CD4-positive, alpha-beta T cell (primary cell): ENCODE results near the gene PCCA. TPM values are rescaled to one million over a fixed set of nuclear protein-coding genes. Genes with fewer than 3 reads are reported as not detected.

Source experiments
- ATAC-seq: fragments of 200-7000 bp; cut with Tn5 transposase; one replicate; pipeline ENCODE4 v1.10.0; 2022; ENCODE audit warnings: mild to moderate bottlenecking; ENCODE audit not compliant: poor library complexity
- CTCF ChIA-PET: fragments of 350-600 bp; sonication (Branson Sonifier 250); formaldehyde crosslinking; loops from one replicate; lab custom pipeline; 2021; ENCODE audit warnings: antibody characterized with exemption, inconsistent platforms; lab: Charles Lee
- POLR2A ChIA-PET: fragments of 350-600 bp; sonication (Branson Sonifier 250); formaldehyde crosslinking; loops from one replicate; lab custom pipeline; 2021; ENCODE audit warnings: antibody characterized with exemption, inconsistent platforms; lab: Charles Lee
- DNase-seq, 14 experiments: peaks; one replicate each; pipeline ENCODE4 v3.0.0-alpha.2; 2013 to 2020; ENCODE audit warnings: mixed read lengths in 2 of 14
- H3K27ac ChIP-seq, 2 donors: one replicate each; pipeline versions ENCODE4 v1.5.1 to v1.7.0; 2013; ENCODE audit warnings: low read length in 2 of 2, low read depth in 1 of 2, mild to moderate bottlenecking in 1 of 2
- H3K27me3 ChIP-seq, 2 experiments: 1 replicate in 1 of 2; 2 replicates in 1 of 2; pipeline versions ENCODE4 v1.6.1 to v1.7.0; 2013; ENCODE audit warnings: low read length in 2 of 2, control low read depth in 1 of 2, mild to moderate bottlenecking in 1 of 2, moderate library complexity in 1 of 2; ENCODE audit not compliant: insufficient read depth in 2 of 2, control insufficient read depth in 1 of 2
- H3K36me3 ChIP-seq: one replicate; pipeline ENCODE4 v1.6.1; 2013; ENCODE audit warnings: low read length, control low read depth; ENCODE audit not compliant: insufficient read depth
- H3K4me1 ChIP-seq: one replicate; pipeline ENCODE4 v1.6.1; 2013; ENCODE audit warnings: low read length, control low read depth; ENCODE audit not compliant: insufficient read depth
- H3K4me3 ChIP-seq: one replicate; pipeline ENCODE4 v1.5.1; 2013; ENCODE audit warnings: mild to moderate bottlenecking, low read length, moderate library complexity
- H3K9me3 ChIP-seq, 2 experiments: 1 replicate in 1 of 2; 2 replicates in 1 of 2; pipeline versions ENCODE4 v1.6.1 to v1.7.0; 2013; ENCODE audit warnings: low read length in 2 of 2, mild to moderate bottlenecking in 2 of 2, control low read depth in 1 of 2, moderate library complexity in 1 of 2; ENCODE audit not compliant: control insufficient read depth in 1 of 2, insufficient read depth in 1 of 2
- H3K27ac Mint-ChIP-seq: one replicate; pipeline ENCODE4 v1.8.0; 2020; ENCODE audit warnings: mixed read lengths
- H3K27me3 Mint-ChIP-seq: one replicate; pipeline ENCODE4 v1.8.0; 2021; ENCODE audit warnings: mixed read lengths
- H3K36me3 Mint-ChIP-seq: one replicate; pipeline ENCODE4 v1.8.0; 2021; ENCODE audit warnings: low read depth, mixed read lengths
- H3K4me1 Mint-ChIP-seq: one replicate; pipeline ENCODE4 v1.8.0; 2021; ENCODE audit warnings: low read depth, mixed read lengths
- H3K4me3 Mint-ChIP-seq: one replicate; pipeline ENCODE4 v1.8.0; 2020; ENCODE audit warnings: mild to moderate bottlenecking, mixed read lengths
- H3K9me3 Mint-ChIP-seq: one replicate; pipeline ENCODE4 v1.8.0; 2020; ENCODE audit warnings: mixed read lengths
- CTCF ChIP-seq: fragments of 200-600 bp; IDR thresholded peaks from one replicate; pipeline ENCODE4 v1.8.0; 2022; ENCODE audit warnings: antibody characterized with exemption, mild to moderate bottlenecking
- intact Hi-C, 2 experiments: fragments of 100-400 bp; cut with DNase I in 1 of 2; cut with micrococcal nuclease in 1 of 2; formaldehyde crosslinking; loops; one replicate each; pipeline versions ENCODE4 v1.15.1 to v1.9.0; 2023 to 2025; cut with DNase I, micrococcal nuclease
- total RNA-seq, 174 experiments: library from RNA in 2 of 174; stranded (reverse) in 2 of 174; gene quantifications; one replicate each; pipeline ENCODE4 v1.2.3 and lab custom pipeline; 2021 to 2026

Gene PCCA
- total RNA-seq, 2 experiments from 2014 or later = 4.7 to 5.2 TPM

- Histone ChIP-seq H3K4me3 (no peak overlapping the region), H3K27me3 (no peaks in the 10 kb centered on the region), H3K36me3 (no peaks in the 10 kb centered on the region), H3K27ac (no peak overlapping the region), H3K4me1 (no peaks in the 10 kb centered on the region), H3K9me3 (no peaks in the 10 kb centered on the region)
- no peaks in the 10 kb centered on the region for H3K27me3 Mint-ChIP-seq
- H3K9me3 Mint-ChIP-seq = no peaks in the 10 kb centered on the region
- no peaks in the 10 kb centered on the region for H3K4me1 Mint-ChIP-seq
- intact Hi-C loops = no loop called here
- no peak for TF ChIP-seq CTCF
- POLR2A ChIA-PET = no interaction called here
- no peak for DNase-seq
- ATAC-seq = no peak
- CTCF ChIA-PET = no interaction called here
- H3K27ac Mint-ChIP-seq = no peak overlapping the region
- H3K36me3 Mint-ChIP-seq = peaks cover 5% of the 10 kb centered on the region
- no peak overlapping the region for H3K4me3 Mint-ChIP-seq
Observed at GRCh38 chr13:100254002-100254401, 165.1 kb downstream of the PCCA start.

- ChIA-PET POLR2A (no interaction called here), CTCF (interaction anchor here (0.7 kb wide), 1 partner anchor 178 kb away, joined by 4 read pairs; no protein-coding TSS in a partner anchor)
- no peaks in the 10 kb centered on the region for H3K4me1 Mint-ChIP-seq
- Histone ChIP-seq H3K9me3 (no peaks in the 10 kb centered on the region), H3K36me3 (no peaks in the 10 kb centered on the region), H3K4me3 (no peak overlapping the region), H3K4me1 (no peaks in the 10 kb centered on the region), H3K27me3 (no peaks in the 10 kb centered on the region), H3K27ac (no peak overlapping the region)
- intact Hi-C loops = no loop called here
- H3K9me3 Mint-ChIP-seq = no peaks in the 10 kb centered on the region
- no peak overlapping the region for H3K27ac Mint-ChIP-seq
- ATAC-seq (no peak), DNase-seq (no peak)
- no peak overlapping the region for H3K4me3 Mint-ChIP-seq
- TF ChIP-seq CTCF = no peak
- no peaks in the 10 kb centered on the region for H3K27me3 Mint-ChIP-seq
- no peaks in the 10 kb centered on the region for H3K36me3 Mint-ChIP-seq
Observed at GRCh38 chr13:100262404-100262803, 173.5 kb downstream of the PCCA start.

- Mint-ChIP-seq H3K36me3 (peaks cover 8% of the 10 kb centered on the region), H3K4me3 (no peak overlapping the region), H3K4me1 (no peaks in the 10 kb centered on the region), H3K9me3 (no peaks in the 10 kb centered on the region), H3K27ac (no peak overlapping the region), H3K27me3 (no peaks in the 10 kb centered on the region)
- ChIA-PET CTCF (no interaction called here), POLR2A (no interaction called here)
- Histone ChIP-seq H3K9me3 (no peaks in the 10 kb centered on the region), H3K36me3 (no peaks in the 10 kb centered on the region), H3K27me3 (no peaks in the 10 kb centered on the region), H3K4me1 (no peaks in the 10 kb centered on the region), H3K4me3 (no peak overlapping the region), H3K27ac (no peak overlapping the region)
- TF ChIP-seq CTCF = no peak
- ATAC-seq = no peak
- no peak for DNase-seq
- intact Hi-C loops = no loop called here
Observed at GRCh38 chr13:100266026-100266425, 177.1 kb downstream of the PCCA start.
